Trophoblast cell (in vitro differentiated cells and primary cell): ENCODE measurements around the gene CXCL13.
"Not testable (repeated sequence)": the region's sequence is repeated elsewhere in the genome, so short reads cannot be mapped to it uniquely, and the experiment has no call there.

Experiments used
- DNase-seq, 2 donors: peaks; one replicate each; pipeline ENCODE4 v3.0.0-alpha.2; 2016
- H2AFZ ChIP-seq: 2 replicates; pipeline ENCODE4 v1.6.1; 2013; ENCODE audit warnings: low read length, moderate library complexity, mild to moderate bottlenecking; ENCODE audit not compliant: insufficient read depth, poor library complexity
- H2AK5ac ChIP-seq: 2 replicates; pipeline ENCODE4 v1.6.1; 2013; ENCODE audit warnings: mild to moderate bottlenecking, low read length
- H2BK120ac ChIP-seq: 2 replicates; pipeline ENCODE4 v1.6.1; 2013; ENCODE audit warnings: low read length, mild to moderate bottlenecking, moderate library complexity; ENCODE audit not compliant: insufficient read depth, poor library complexity
- H2BK12ac ChIP-seq: 2 replicates; pipeline ENCODE4 v1.6.1; 2013; ENCODE audit warnings: mild to moderate bottlenecking, low read length, moderate library complexity
- H2BK5ac ChIP-seq: 2 replicates; pipeline ENCODE4 v1.6.1; 2013; ENCODE audit warnings: low read length, low read depth, moderate library complexity, mild to moderate bottlenecking; ENCODE audit not compliant: poor library complexity
- H3K14ac ChIP-seq: 2 replicates; pipeline ENCODE4 v1.6.1; 2013; ENCODE audit warnings: mild to moderate bottlenecking, low read length
- H3K18ac ChIP-seq: 2 replicates; pipeline ENCODE4 v1.6.1; 2013; ENCODE audit warnings: mild to moderate bottlenecking, low read length
- H3K23ac ChIP-seq: 2 replicates; pipeline ENCODE4 v1.6.1; 2013; ENCODE audit warnings: low read length
- H3K27ac ChIP-seq: 2 replicates; pipeline ENCODE4 v1.5.1; 2013; ENCODE audit warnings: low read depth, mild to moderate bottlenecking, inconsistent platforms, low read length, moderate library complexity
- H3K27me3 ChIP-seq: 2 replicates; pipeline ENCODE4 v1.6.1; 2013; ENCODE audit warnings: inconsistent platforms, mild to moderate bottlenecking, low read length, moderate library complexity; ENCODE audit not compliant: insufficient read depth
- H3K36me3 ChIP-seq, 2 experiments: 1 replicate in 1 of 2; 2 replicates in 1 of 2; pipeline ENCODE4 v1.6.1; 2013; ENCODE audit warnings: low read length in 2 of 2, mild to moderate bottlenecking in 2 of 2, moderate library complexity in 1 of 2; ENCODE audit not compliant: insufficient read depth in 2 of 2, control insufficient read depth in 1 of 2
- H3K4ac ChIP-seq: 2 replicates; pipeline ENCODE4 v1.6.1; 2013; ENCODE audit warnings: low read depth, mild to moderate bottlenecking, low read length, moderate library complexity
- H3K4me1 ChIP-seq, 2 experiments: 1 replicate in 1 of 2; 2 replicates in 1 of 2; pipeline ENCODE4 v1.6.1; 2013; ENCODE audit warnings: low read length in 2 of 2, mild to moderate bottlenecking in 2 of 2, moderate library complexity in 1 of 2; ENCODE audit not compliant: insufficient read depth in 2 of 2, control insufficient read depth in 1 of 2
- H3K4me2 ChIP-seq: 2 replicates; pipeline ENCODE4 v1.6.1; 2013; ENCODE audit warnings: inconsistent platforms, mild to moderate bottlenecking, low read length, moderate library complexity
- H3K4me3 ChIP-seq: 2 replicates; pipeline ENCODE4 v1.5.1; 2013; ENCODE audit warnings: mild to moderate bottlenecking, low read depth, low read length, inconsistent platforms
- H3K79me1 ChIP-seq: one replicate; pipeline ENCODE4 v1.6.1; 2013; ENCODE audit warnings: low read length
- H3K79me2 ChIP-seq: 2 replicates; pipeline ENCODE4 v1.6.1; 2013; ENCODE audit warnings: low read length, mild to moderate bottlenecking; ENCODE audit not compliant: control insufficient read depth, insufficient read depth, poor library complexity
- H3K9ac ChIP-seq: 2 replicates; pipeline ENCODE4 v1.6.1; 2013; ENCODE audit warnings: mild to moderate bottlenecking, low read length
- H3K9me3 ChIP-seq: 2 replicates; pipeline ENCODE4 v1.6.1; 2013; ENCODE audit warnings: low read depth, mild to moderate bottlenecking, control low read depth, inconsistent platforms, low read length; ENCODE audit not compliant: insufficient read depth
- H4K12ac ChIP-seq: 2 replicates; pipeline ENCODE4 v1.6.1; 2013; ENCODE audit warnings: low read depth, mild to moderate bottlenecking, low read length, moderate library complexity
- H4K8ac ChIP-seq: 2 replicates; pipeline ENCODE4 v1.6.1; 2013; ENCODE audit warnings: low read depth, mild to moderate bottlenecking, low read length, moderate library complexity
- H4K91ac ChIP-seq: one replicate; pipeline ENCODE4 v1.6.1; 2013; ENCODE audit warnings: low read depth, mild to moderate bottlenecking, low read length, moderate library complexity
- WGBS: extraction: QIAGEN DNeasy Blood & Tissue Kit; methylation state at CpG from one replicate; pipeline ENCODE4 v1.1.7; 2013; ENCODE audit warnings: missing lambda C conversion rate; ENCODE audit not compliant: insufficient read length, insufficient coverage; ENCODE audit errors: extremely low coverage; 5-methylcytosine and 5-hydroxymethylcytosine counted together

The CXCL13 gene

GRCh38 chr4:77636902-77637301 lies 31.3 kb downstream of the CXCL13 start:
- no peak overlapping the region for H2AK5ac ChIP-seq
- H3K36me3 ChIP-seq = no peaks in the 10 kb centered on the region
- no peak overlapping the region for H3K18ac ChIP-seq
- H3K9me3 ChIP-seq = peaks cover 10% of the 10 kb centered on the region
- no peak overlapping the region for H4K12ac ChIP-seq
- H4K91ac ChIP-seq = no peak overlapping the region
- H3K9ac ChIP-seq = no peak overlapping the region
- no peaks in the 10 kb centered on the region for H3K79me1 ChIP-seq
- no peak overlapping the region for H3K27ac ChIP-seq
- no peaks in the 10 kb centered on the region for H3K4me1 ChIP-seq
- no peak overlapping the region for H3K14ac ChIP-seq
- DNase-seq = no peak
- no peak overlapping the region for H3K23ac ChIP-seq
- no peak overlapping the region for H3K4me2 ChIP-seq
- WGBS = no CpG with 5 or more reads among the region's 3 CpGs
- H3K27me3 ChIP-seq = no peaks in the 10 kb centered on the region
- H3K79me2 ChIP-seq = no peaks in the 10 kb centered on the region
- no peak overlapping the region for H4K8ac ChIP-seq
- H2BK12ac ChIP-seq = no peak overlapping the region
- H2AFZ ChIP-seq = no peak overlapping the region
- no peak overlapping the region for H3K4ac ChIP-seq
- no peak overlapping the region for H3K4me3 ChIP-seq
- no peak overlapping the region for H2BK120ac ChIP-seq
- no peak overlapping the region for H2BK5ac ChIP-seq

- not testable (repeated sequence) for H4K12ac ChIP-seq, H4K91ac ChIP-seq, H3K9ac ChIP-seq, H3K9me3 ChIP-seq, H3K4me1 ChIP-seq, H3K27me3 ChIP-seq, H3K79me1 ChIP-seq, H3K4ac ChIP-seq, H2BK120ac ChIP-seq, H2AFZ ChIP-seq, H3K4me2 ChIP-seq, H3K23ac ChIP-seq, H2AK5ac ChIP-seq, H3K27ac ChIP-seq, H3K79me2 ChIP-seq, H4K8ac ChIP-seq, H2BK5ac ChIP-seq, H3K4me3 ChIP-seq, H2BK12ac ChIP-seq, H3K18ac ChIP-seq, H3K36me3 ChIP-seq, H3K14ac ChIP-seq, DNase-seq
- no CpG with 5 or more reads among the region's 1 CpG for WGBS
These were observed 38.4 kb downstream of the CXCL13 start for GRCh38 chr4:77644069-77644468.

GRCh38 chr4:77650787-77651186 lies 45.2 kb downstream of the CXCL13 start:
- Histone ChIP-seq H3K27me3 (no peaks in the 10 kb centered on the region), H2BK12ac (no peak overlapping the region), H3K18ac (no peak overlapping the region), H2AFZ (no peak overlapping the region), H2BK5ac (no peak overlapping the region), H3K4me3 (no peak overlapping the region), H4K8ac (no peak overlapping the region), H3K36me3 (no peaks in the 10 kb centered on the region), H3K14ac (no peak overlapping the region), H3K9ac (no peak overlapping the region), H2BK120ac (no peak overlapping the region), H3K79me1 (no peaks in the 10 kb centered on the region), H4K12ac (no peak overlapping the region), H2AK5ac (no peak overlapping the region), H3K4me1 (no peaks in the 10 kb centered on the region), H3K23ac (no peak overlapping the region), H3K9me3 (no peaks in the 10 kb centered on the region), H3K27ac (no peak overlapping the region), H4K91ac (no peak overlapping the region), H3K79me2 (no peaks in the 10 kb centered on the region), H3K4ac (no peak overlapping the region), H3K4me2 (no peak overlapping the region)
- no peak for DNase-seq
- WGBS = no CpG with 5 or more reads among the region's 1 CpG

- H3K4me3 ChIP-seq = no peak overlapping the region
- no peak overlapping the region for H2BK5ac ChIP-seq
- H2AK5ac ChIP-seq = no peak overlapping the region
- H4K12ac ChIP-seq = no peak overlapping the region
- no peaks in the 10 kb centered on the region for H3K27me3 ChIP-seq
- H4K8ac ChIP-seq = no peak overlapping the region
- no peak overlapping the region for H3K4me2 ChIP-seq
- H3K9me3 ChIP-seq = no peaks in the 10 kb centered on the region
- no peak overlapping the region for H2BK120ac ChIP-seq
- no peaks in the 10 kb centered on the region for H3K36me3 ChIP-seq
- H3K9ac ChIP-seq = no peak overlapping the region
- no peaks in the 10 kb centered on the region for H3K79me1 ChIP-seq
- no peak for DNase-seq
- H3K14ac ChIP-seq = no peak overlapping the region
- no peak overlapping the region for H3K18ac ChIP-seq
- H3K23ac ChIP-seq = no peak overlapping the region
- no peaks in the 10 kb centered on the region for H3K79me2 ChIP-seq
- no peaks in the 10 kb centered on the region for H3K4me1 ChIP-seq
- no peak overlapping the region for H4K91ac ChIP-seq
- H2AFZ ChIP-seq = no peak overlapping the region
- no peak overlapping the region for H3K27ac ChIP-seq
- no peak overlapping the region for H3K4ac ChIP-seq
- no peak overlapping the region for H2BK12ac ChIP-seq
These were observed 46.2 kb downstream of the CXCL13 start for GRCh38 chr4:77651820-77652219.
